IMR-90 (cell line): ENCODE measurements around the gene KLHDC10. TPM values are rescaled to one million over a fixed set of nuclear protein-coding genes. Genes with fewer than 3 reads are reported as not detected.

Source experiments
- ATAC-seq: fragments of 200-7000 bp; cut with Tn5 transposase; 2 replicates; pipeline ENCODE4 v1.9.1; 2020; ENCODE audit warnings: low read depth, mild to moderate bottlenecking, moderate library complexity
- BruUV-seq: library from RNA; stranded (reverse); fragments of 400-500 nt; replicated peaks from 2 replicates; lab custom pipeline; 2021; lab: Mats Ljungman, UMichigan
- CTCF ChIA-PET: fragments of 300-600 bp; formaldehyde crosslinking; extraction: SDS; loops from one replicate; lab custom pipeline; 2021; ENCODE audit warnings: antibody characterized with exemption; lab: Yijun Ruan, JAX
- POLR2A ChIA-PET: fragments of 300-600 bp; sonication (Branson Sonifier 250); formaldehyde crosslinking; loops from one replicate; lab custom pipeline; 2022; ENCODE audit warnings: antibody characterized with exemption; ENCODE audit not compliant: unreplicated experiment; lab: Charles Lee
- DNase-seq: peaks from one replicate; pipeline ENCODE4 v3.0.0; 2013
- H2AFZ ChIP-seq: replicated peaks from 2 replicates; pipeline ENCODE3; 2013; ENCODE audit warnings: low read length, mild to moderate bottlenecking; ENCODE audit not compliant: poor library complexity
- H2AK5ac ChIP-seq: 2 replicates; pipeline ENCODE4 v1.6.1; 2013; ENCODE audit warnings: low read depth, low read length, inconsistent platforms
- H2AK9ac ChIP-seq: replicated peaks from 2 replicates; pipeline ENCODE3; 2013; ENCODE audit warnings: mild to moderate bottlenecking, low read depth, low read length, moderate library complexity; ENCODE audit not compliant: poor library complexity
- H2BK120ac ChIP-seq: 2 replicates; pipeline ENCODE4 v1.6.1; 2013; ENCODE audit warnings: low read depth, low read length, inconsistent platforms
- H2BK15ac ChIP-seq: 3 replicates; pipeline ENCODE4 v1.6.1; 2013; ENCODE audit warnings: low read depth, low read length, inconsistent platforms
- H2BK20ac ChIP-seq: 2 replicates; pipeline ENCODE4 v1.6.1; 2013; ENCODE audit warnings: low read depth, mild to moderate bottlenecking, inconsistent platforms, low read length, moderate library complexity
- H2BK5ac ChIP-seq: 2 replicates; pipeline ENCODE4 v1.6.1; 2013; ENCODE audit warnings: mild to moderate bottlenecking, low read depth, low read length, inconsistent platforms; ENCODE audit not compliant: poor library complexity, severe bottlenecking
- H3K14ac ChIP-seq: replicated peaks from 2 replicates; pipeline ENCODE4 v1.6.1; 2013; ENCODE audit warnings: low read depth, low read length, inconsistent platforms
- H3K18ac ChIP-seq: 2 replicates; pipeline ENCODE4 v1.6.1; 2013; ENCODE audit warnings: low read depth, low read length, control low read depth
- H3K23ac ChIP-seq: 2 replicates; pipeline ENCODE4 v1.6.1; 2013; ENCODE audit warnings: low read depth, low read length, inconsistent platforms
- H3K27ac ChIP-seq: 2 replicates; pipeline ENCODE4 v1.5.1; 2013; ENCODE audit warnings: mild to moderate bottlenecking, control low read depth, low read length; ENCODE audit not compliant: insufficient read depth
- H3K27me3 ChIP-seq: 2 replicates; pipeline ENCODE4 v1.6.1; 2013; ENCODE audit warnings: low read length; ENCODE audit not compliant: control insufficient read depth, insufficient read depth
- H3K36me3 ChIP-seq: 2 replicates; pipeline ENCODE4 v1.6.1; 2013; ENCODE audit warnings: low read length, mixed read lengths; ENCODE audit not compliant: control insufficient read depth, insufficient read depth
- H3K4ac ChIP-seq: 2 replicates; pipeline ENCODE4 v1.6.1; 2013; ENCODE audit warnings: low read depth, low read length, inconsistent platforms
- H3K4me1 ChIP-seq: 2 replicates; pipeline ENCODE4 v1.6.1; 2013; ENCODE audit warnings: low read length, mixed read lengths; ENCODE audit not compliant: control insufficient read depth, insufficient read depth
- H3K4me2 ChIP-seq: 2 replicates; pipeline ENCODE4 v1.6.1; 2013; ENCODE audit warnings: low read depth, mild to moderate bottlenecking, control low read depth, low read length, moderate library complexity
- H3K4me3 ChIP-seq: 2 replicates; pipeline ENCODE4 v1.5.1; 2013; ENCODE audit warnings: low read depth, mild to moderate bottlenecking, control low read depth, low read length, moderate library complexity; ENCODE audit not compliant: insufficient read depth
- H3K56ac ChIP-seq: 2 replicates; pipeline ENCODE4 v1.6.1; 2013; ENCODE audit warnings: low read length, inconsistent platforms; ENCODE audit not compliant: insufficient read depth; ENCODE audit errors: extremely low read depth
- H3K79me1 ChIP-seq, 2 experiments: 2 replicates each; pipeline ENCODE4 v1.6.1; 2013; ENCODE audit warnings: low read length in 2 of 2, inconsistent platforms in 1 of 2, low read depth in 1 of 2
- H3K9ac ChIP-seq: 2 replicates; pipeline ENCODE4 v1.6.1; 2013; ENCODE audit warnings: low read depth, low read length, control low read depth
- H3K9me1 ChIP-seq: 2 replicates; pipeline ENCODE4 v1.6.1; 2013; ENCODE audit warnings: low read length, inconsistent platforms; ENCODE audit not compliant: insufficient read depth
- H3K9me3 ChIP-seq: 2 replicates; pipeline ENCODE4 v1.6.1; 2013; ENCODE audit warnings: low read length; ENCODE audit not compliant: control insufficient read depth, insufficient read depth
- H4K20me1 ChIP-seq: 2 replicates; pipeline ENCODE4 v1.6.1; 2013; ENCODE audit warnings: low read length, inconsistent platforms; ENCODE audit not compliant: insufficient read depth
- H4K5ac ChIP-seq: 2 replicates; pipeline ENCODE4 v1.6.1; 2013; ENCODE audit warnings: mild to moderate bottlenecking, low read depth, low read length, control low read depth
- H4K8ac ChIP-seq, 2 experiments: 2 replicates each; pipeline ENCODE4 v1.6.1; 2013; ENCODE audit warnings: low read depth in 2 of 2, low read length in 2 of 2, control low read depth in 1 of 2, inconsistent platforms in 1 of 2
- H4K91ac ChIP-seq: 2 replicates; pipeline ENCODE4 v1.6.1; 2013; ENCODE audit warnings: low read depth, low read length, inconsistent platforms; ENCODE audit not compliant: insufficient read depth
- CEBPB ChIP-seq: IDR thresholded peaks from 2 replicates; pipeline ENCODE4 v1.6.1; 2012; ENCODE audit warnings: low read depth, low read length, improper control_type of control experiment
- CHD1 ChIP-seq: IDR thresholded peaks from 2 replicates; pipeline ENCODE4 v1.6.1; 2012; ENCODE audit warnings: low read depth, low read length, improper control_type of control experiment
- ELK1 ChIP-seq: fragments of 150-350 bp; IDR thresholded peaks from 2 replicates; pipeline ENCODE4 v1.6.1; 2016; ENCODE audit warnings: low read depth, mild to moderate bottlenecking, low read length, moderate library complexity, borderline replicate concordance
- MAZ ChIP-seq: IDR thresholded peaks from 2 replicates; pipeline ENCODE4 v1.6.1; 2012; ENCODE audit warnings: low read depth, mild to moderate bottlenecking, low read length, improper control_type of control experiment, moderate library complexity, borderline replicate concordance
- MXI1 ChIP-seq: IDR thresholded peaks from 2 replicates; pipeline ENCODE4 v1.6.1; 2012; ENCODE audit warnings: low read depth, mild to moderate bottlenecking, low read length, moderate library complexity, borderline replicate concordance
- NFE2L2 ChIP-seq: fragments of 150-350 bp; IDR thresholded peaks from 2 replicates; pipeline ENCODE4 v1.6.1; 2016; ENCODE audit warnings: low read depth, mild to moderate bottlenecking, low read length
- POLR2A ChIP-seq: IDR thresholded peaks from 2 replicates; pipeline ENCODE4 v1.6.1; 2012; ENCODE audit warnings: mild to moderate bottlenecking, low read depth, low read length
- RAD21 ChIP-seq: IDR thresholded peaks from 2 replicates; pipeline ENCODE4 v1.6.1; 2012; ENCODE audit warnings: low read length, improper control_type of control experiment
- RCOR1 ChIP-seq: IDR thresholded peaks from 2 replicates; pipeline ENCODE4 v1.6.1; 2012; ENCODE audit warnings: mild to moderate bottlenecking, low read length, improper control_type of control experiment; ENCODE audit not compliant: insufficient replicate concordance
- RFX5 ChIP-seq: IDR thresholded peaks from 2 replicates; pipeline ENCODE4 v1.8.0; 2012; ENCODE audit warnings: low read depth, mild to moderate bottlenecking, low read length, moderate library complexity
- SMC3 ChIP-seq: fragments of 150-350 bp; IDR thresholded peaks from 2 replicates; pipeline ENCODE4 v1.6.1; 2016; ENCODE audit warnings: low read depth, mild to moderate bottlenecking, antibody characterized with exemption, low read length, moderate library complexity
- USF2 ChIP-seq: fragments of 150-350 bp; IDR thresholded peaks from 2 replicates; pipeline ENCODE4 v1.6.1; 2017; ENCODE audit warnings: mild to moderate bottlenecking, antibody characterized with exemption, low read length, low read depth
- WGBS, 2 experiments: methylation state at CpG; one replicate each; pipeline versions ENCODE4 v1.1.5 to v1.1.7; 2013; ENCODE audit warnings: missing lambda C conversion rate in 2 of 2; ENCODE audit not compliant: insufficient read length in 1 of 2; ENCODE audit errors: extremely low coverage in 2 of 2; 5-methylcytosine and 5-hydroxymethylcytosine counted together
- dilution Hi-C: fragments of 300-500 bp; cut with HindIII; formaldehyde crosslinking; loops from one replicate; pipeline ENCODE4 v1.14.3; 2018; ENCODE audit warnings: low sequenced_read_pairs; ENCODE audit not compliant: unreplicated experiment
- in situ Hi-C: fragments of 300-500 bp; cut with MboI; formaldehyde crosslinking; loops from 3 replicates; pipeline ENCODE4 v1.14.3; 2019; ENCODE audit warnings: low sequenced_read_pairs, inconsistent platforms, mixed read lengths
- intact Hi-C: fragments of 100-400 bp; cut with micrococcal nuclease; formaldehyde crosslinking; loops from 2 replicates; pipeline ENCODE4 v1.10.0; 2022
- polyA plus RNA-seq, 3 experiments: library from polyadenylated mRNA; depleted of rRNA; stranded (reverse); fragments of >200 nt; gene quantifications; 2 replicates each; pipeline ENCODE4 v1.2.3, GENCODE V29; 2012; ENCODE audit warnings: low replicate concordance in 1 of 3
- total RNA-seq: library from RNA; depleted of rRNA; stranded (reverse); fragments of >200 nt; gene quantifications from 2 replicates; pipeline ENCODE4 v1.2.3, GENCODE V29; 2012

Gene KLHDC10
- total and polyA plus RNA-seq, 2 of the 4 experiments (the other 2 are of a cell fraction), result 12.4 to 27.1 TPM

- Histone ChIP-seq H3K36me3 (peaks cover 46% of the 10 kb centered on the region), H2AFZ (no peak overlapping the region), H3K9me3 (no peaks in the 10 kb centered on the region), H3K56ac (no peak overlapping the region), H3K4ac (no peak overlapping the region), H2BK20ac (no peak overlapping the region), H3K4me1 (no peaks in the 10 kb centered on the region), H3K9me1 (no peaks in the 10 kb centered on the region), H4K8ac (no peak overlapping the region), H2BK15ac (no peak overlapping the region), H2AK5ac (no peak overlapping the region), H3K4me2 (no peak overlapping the region), H3K4me3 (no peak overlapping the region), H4K5ac (no peak overlapping the region), H4K20me1 (no peaks in the 10 kb centered on the region), H3K18ac (no peak overlapping the region), H3K9ac (no peak overlapping the region), H3K27ac (no peak overlapping the region), H2AK9ac (no peak overlapping the region), H4K91ac (no peak overlapping the region), H3K27me3 (no peaks in the 10 kb centered on the region), H2BK5ac (no peak overlapping the region), H3K79me1 (peaks cover 0 to 3% of the 10 kb centered on the region in 2 experiments; a peak in 1 of 4 replicates), H2BK120ac (no peak overlapping the region), H3K23ac (no peak overlapping the region), H3K14ac (no peak overlapping the region)
- no TSS peak for BruUV-seq
- dilution Hi-C loops, result no loop called here
- ChIA-PET POLR2A (no interaction called here), CTCF (no interaction called here)
- DNase-seq (no peak), ATAC-seq (no peak)
- in situ Hi-C loops, result loop anchor here (25.0 kb wide), 2 partner anchors 535 to 660 kb away; no protein-coding TSS in a partner anchor
- intact Hi-C loops, result no loop called here
- TF ChIP-seq RCOR1 (no peak), USF2 (no peak), RAD21 (no peak), POLR2A (no peak), SMC3 (no peak), MXI1 (no peak), NFE2L2 (no peak), RFX5 (no peak), CHD1 (no peak), CEBPB (no peak), ELK1 (no peak), MAZ (no peak)
- WGBS, 2 experiments, result 80% methylated on average over 1 of the region's 7 CpGs; no CpG with 5 or more reads in 1 of the 2 experiments
Observed at GRCh38 chr7:130022623-130023175, 47.6 kb upstream of the KLHDC10 start.
